SK-N-SH (cell line): ENCODE data around the gene DUSP6. TPM values are rescaled to one million over a fixed set of nuclear protein-coding genes. Genes with fewer than 3 reads are reported as not detected.

Source experiments
- CTCF ChIA-PET: fragments of 300-600, 350-600 bp; formaldehyde crosslinking; extraction: SDS; loops from one replicate; lab custom pipeline; 2021; lab: Yijun Ruan, JAX
- POLR2A ChIA-PET: fragments of 350-600 bp; sonication (Branson Sonifier 250); formaldehyde crosslinking; extraction: SDS; loops from one replicate; lab custom pipeline; 2020; ENCODE audit warnings: antibody characterized with exemption, inconsistent platforms; lab: Yijun Ruan, JAX
- DNase-seq: peaks from one replicate; pipeline ENCODE4 v3.0.0; 2012
- H2AFZ ChIP-seq: fragments of 200-600 bp; sonication (generic); 2 replicates; pipeline ENCODE4 v1.8.1; 2016; ENCODE audit warnings: antibody characterized with exemption, mild to moderate bottlenecking, low read depth
- H3F3A ChIP-seq: fragments of 200-600 bp; sonication (generic); replicated peaks from 2 replicates; pipeline ENCODE3; 2016; ENCODE audit warnings: antibody characterized with exemption, mild to moderate bottlenecking; ENCODE audit not compliant: insufficient read depth
- H3K27ac ChIP-seq, 2 experiments: fragments of 200-500 bp in 1 of 2; fragments of 200-600 bp in 1 of 2; sonication (Bioruptor generic) in 1 of 2; sonication (generic), shearing (Covaris generic) in 1 of 2; 2 replicates each; pipeline versions ENCODE4 v1.5.1 to v1.6.1; 2014 to 2016; ENCODE audit warnings: low read depth in 2 of 2, inconsistent platforms in 1 of 2, low read length in 1 of 2, mild to moderate bottlenecking in 1 of 2, mixed read lengths in 1 of 2
- H3K27me3 ChIP-seq: fragments of 200-600 bp; sonication (generic), shearing (Covaris generic); 2 replicates; pipeline ENCODE4 v1.6.1; 2016; ENCODE audit warnings: mixed run types; ENCODE audit not compliant: insufficient read depth
- H3K36me3 ChIP-seq, 2 experiments: fragments of 200-500 bp in 1 of 2; fragments of 200-600 bp in 1 of 2; sonication (Bioruptor generic) in 1 of 2; sonication (generic) in 1 of 2; replicated peaks in 1 of 2; 2 replicates each; pipeline versions ENCODE3 to v1.5.1; 2014 to 2016; ENCODE audit warnings: low read length in 1 of 2, mild to moderate bottlenecking in 1 of 2; ENCODE audit not compliant: insufficient read depth in 2 of 2, control insufficient read depth in 1 of 2
- H3K4me1 ChIP-seq, 2 experiments: fragments of 200-500 bp in 1 of 2; fragments of 200-600 bp in 1 of 2; sonication (Bioruptor generic) in 1 of 2; sonication (generic), shearing (Covaris generic) in 1 of 2; 2 replicates each; pipeline versions ENCODE4 v1.5.1 to v1.6.1; 2014 to 2016; ENCODE audit warnings: low read depth in 1 of 2, low read length in 1 of 2, mixed run types in 1 of 2; ENCODE audit not compliant: insufficient read depth in 2 of 2, control insufficient read depth in 1 of 2
- H3K4me2 ChIP-seq: fragments of 200-600 bp; sonication (generic), shearing (Covaris generic); 2 replicates; pipeline ENCODE4 v1.6.1; 2017; ENCODE audit warnings: mixed run types
- H3K4me3 ChIP-seq, 2 experiments: fragments of 200-500 bp in 1 of 2; fragments of 200-600 bp in 1 of 2; sonication (Bioruptor generic) in 1 of 2; sonication (generic), shearing (Covaris generic) in 1 of 2; 2 replicates each; pipeline versions ENCODE4 v1.5.1 to v1.8.1; 2014 to 2016; ENCODE audit warnings: low read depth in 2 of 2, inconsistent platforms in 1 of 2, low read length in 1 of 2, mild to moderate bottlenecking in 1 of 2, mixed read lengths in 1 of 2, moderate library complexity in 1 of 2
- H3K79me2 ChIP-seq: fragments of 200-600 bp; sonication (generic); 2 replicates; pipeline ENCODE4 v1.8.1; 2017; ENCODE audit warnings: mild to moderate bottlenecking; ENCODE audit not compliant: insufficient read depth
- H3K9ac ChIP-seq: fragments of 200-600 bp; sonication (generic); 2 replicates; pipeline ENCODE4 v1.6.1; 2017; ENCODE audit warnings: mixed run types
- H3K9me2 ChIP-seq: fragments of 200-600 bp; sonication (generic); 2 replicates; pipeline ENCODE4 v1.6.1; 2017; ENCODE audit warnings: mixed run types
- H3K9me3 ChIP-seq: fragments of 200-600 bp; sonication (generic); 2 replicates; pipeline ENCODE4 v1.6.1; 2017; ENCODE audit warnings: mixed run types, mild to moderate bottlenecking, moderate library complexity
- H4K20me1 ChIP-seq: fragments of 200-600 bp; sonication (generic); 2 replicates; pipeline ENCODE4 v1.6.1; 2017; ENCODE audit warnings: mild to moderate bottlenecking, mixed run types; ENCODE audit not compliant: insufficient read depth
- CHD2 ChIP-seq: fragments of 150-350 bp; IDR thresholded peaks from 2 replicates; pipeline ENCODE4 v1.6.1; 2018; ENCODE audit warnings: low read length; ENCODE audit not compliant: partially characterized antibody
- ELF1 ChIP-seq: IDR thresholded peaks from 2 replicates; pipeline ENCODE4 v1.4.0; 2012
- EP300 ChIP-seq, 2 experiments: IDR thresholded peaks; 2 replicates each; pipeline versions ENCODE4 v1.4.0 to v1.6.1; 2012; ENCODE audit warnings: borderline replicate concordance in 1 of 2, low read depth in 1 of 2, low read length in 1 of 2
- FOXJ3 ChIP-seq: sonication (generic); formaldehyde crosslinking; IDR thresholded peaks from 2 replicates; pipeline ENCODE4 v1.5.1; 2020; ENCODE audit warnings: mild to moderate bottlenecking, missing genetic modification reagents
- FOXM1 ChIP-seq: IDR thresholded peaks from 2 replicates; pipeline ENCODE4 v1.4.0; 2012; ENCODE audit warnings: low read depth, mild to moderate bottlenecking
- GABPA ChIP-seq: IDR thresholded peaks from 2 replicates; pipeline ENCODE4 v1.4.0; 2012; ENCODE audit warnings: low read depth, mild to moderate bottlenecking
- IRF3 ChIP-seq: fragments of 150-350 bp; IDR thresholded peaks from 2 replicates; pipeline ENCODE4 v1.6.1; 2016; ENCODE audit warnings: mild to moderate bottlenecking, low read depth, low read length
- JUND ChIP-seq: IDR thresholded peaks from 2 replicates; pipeline ENCODE4 v1.4.0; 2012
- MAX ChIP-seq: IDR thresholded peaks from 2 replicates; pipeline ENCODE4 v1.4.0; 2012; ENCODE audit warnings: low read depth
- MEF2A ChIP-seq: IDR thresholded peaks from 2 replicates; pipeline ENCODE4 v1.4.0; 2012; ENCODE audit warnings: low read depth, borderline replicate concordance
- NFIC ChIP-seq: IDR thresholded peaks from 2 replicates; pipeline ENCODE4 v1.4.0; 2012; ENCODE audit warnings: borderline replicate concordance
- NRF1 ChIP-seq: IDR thresholded peaks from 2 replicates; pipeline ENCODE4 v1.6.1; 2012; ENCODE audit warnings: low read depth, mild to moderate bottlenecking, low read length
- POLR2AphosphoS5 ChIP-seq: IDR thresholded peaks from 2 replicates; pipeline ENCODE4 v1.6.1; 2012; ENCODE audit warnings: low read depth, low read length
- RCOR1 ChIP-seq: fragments of 150-350 bp; IDR thresholded peaks from 2 replicates; pipeline ENCODE4 v1.6.1; 2017; ENCODE audit warnings: antibody characterized with exemption, low read length
- RFX5 ChIP-seq: IDR thresholded peaks from 2 replicates; pipeline ENCODE4 v1.6.1; 2012; ENCODE audit warnings: mild to moderate bottlenecking, improper control_type of control experiment, low read length
- RXRA ChIP-seq: IDR thresholded peaks from 2 replicates; pipeline ENCODE4 v1.4.0; 2012; ENCODE audit warnings: low read depth, mild to moderate bottlenecking, borderline replicate concordance
- SIN3A ChIP-seq: IDR thresholded peaks from 2 replicates; pipeline ENCODE4 v1.6.1; 2012; ENCODE audit warnings: low read depth, mild to moderate bottlenecking, low read length, moderate library complexity, borderline replicate concordance
- TAF1 ChIP-seq: IDR thresholded peaks from 2 replicates; pipeline ENCODE4 v1.6.1; 2012; ENCODE audit warnings: low read depth, mild to moderate bottlenecking, low read length, moderate library complexity, borderline replicate concordance
- TEAD4 ChIP-seq: IDR thresholded peaks from 2 replicates; pipeline ENCODE4 v1.4.0; 2012; ENCODE audit warnings: mild to moderate bottlenecking, borderline replicate concordance; ENCODE audit not compliant: insufficient read depth
- USF1 ChIP-seq: IDR thresholded peaks from 2 replicates; pipeline ENCODE4 v1.4.0; 2012; ENCODE audit warnings: low read depth, borderline replicate concordance
- YY1 ChIP-seq: IDR thresholded peaks from 2 replicates; pipeline ENCODE4 v1.4.0; 2012; ENCODE audit warnings: low read depth, mild to moderate bottlenecking
- ZBTB33 ChIP-seq: IDR thresholded peaks from 2 replicates; pipeline ENCODE4 v1.4.0; 2012; ENCODE audit warnings: low read depth, borderline replicate concordance
- WGBS: methylation state at CpG from one replicate; pipeline ENCODE4 v1.1.6; 2017; ENCODE audit warnings: low lambda C conversion rate; 5-methylcytosine and 5-hydroxymethylcytosine counted together
- polyA plus RNA-seq, 3 experiments: library from polyadenylated mRNA; depleted of rRNA; stranded (reverse); fragments of >200 nt; gene quantifications; 2 replicates each; pipeline ENCODE4 v1.2.3, GENCODE V29; 2012

The DUSP6 gene
- polyA plus RNA-seq, 1 of the 3 experiments (the other 2 are of a cell fraction), result 71.4 TPM

GRCh38 chr12:89327486-89328094 is 24.7 kb downstream of the DUSP6 start:
- POLR2A ChIA-PET, result no interaction called here
- no peak for TF ChIP-seq SIN3A
- no peak for TF ChIP-seq ELF1
- TF ChIP-seq ZBTB33, result no peak
- TF ChIP-seq IRF3, result no peak
- TF ChIP-seq EP300 (IDR thresholded peaks at IDR 0.05; ENCODE audit: borderline replicate concordance in 1 of 2, low read depth in 1 of 2, low read length in 1 of 2), result no peak
- TF ChIP-seq FOXJ3 (CRISPR knock-in tag), result no peak
- no peak for TF ChIP-seq NFIC
- TF ChIP-seq RXRA, result no peak
- no peak for TF ChIP-seq YY1
- TF ChIP-seq POLR2AphosphoS5, result no peak
- TF ChIP-seq RCOR1, result no peak
- no peak for TF ChIP-seq NRF1
- no peak for TF ChIP-seq JUND
- no peak for TF ChIP-seq TAF1
- no peaks in the 10 kb centered on the region for H3F3A ChIP-seq
- CTCF ChIA-PET, result no interaction called here
- H3K79me2 ChIP-seq, result no peaks in the 10 kb centered on the region
- no peaks in the 10 kb centered on the region for H3K36me3 ChIP-seq
- H3K4me2 ChIP-seq, result no peak overlapping the region
- H3K4me3 ChIP-seq, result no peak overlapping the region
- 83% methylated on average over 8 of the region's 8 CpGs for WGBS
- H3K9ac ChIP-seq, result no peak overlapping the region
- H3K27ac ChIP-seq, result no peak overlapping the region
- H3K4me1 ChIP-seq, result peaks cover 0 to 10% of the 10 kb centered on the region in 2 experiments; a peak in 3 of 4 replicates
- H3K27me3 ChIP-seq, result no peaks in the 10 kb centered on the region
- H4K20me1 ChIP-seq, result no peaks in the 10 kb centered on the region
- DNase-seq, result no peak
- H2AFZ ChIP-seq, result no peak overlapping the region
- peaks cover 4% of the 10 kb centered on the region; the same call in 1 of the 2 replicates for H3K9me3 ChIP-seq
- H3K9me2 ChIP-seq, result no peaks in the 10 kb centered on the region

- Histone ChIP-seq H3K9ac (no peak overlapping the region), H3K9me3 (peaks cover 4% of the 10 kb centered on the region; the same call in 1 of the 2 replicates), H2AFZ (no peak overlapping the region), H3K4me3 (no peak overlapping the region), H3K9me2 (no peaks in the 10 kb centered on the region), H3F3A (no peaks in the 10 kb centered on the region), H3K27me3 (no peaks in the 10 kb centered on the region), H3K4me1 (peaks cover 0 to 10% of the 10 kb centered on the region in 2 experiments; a peak in 3 of 4 replicates), H3K79me2 (no peaks in the 10 kb centered on the region), H4K20me1 (no peaks in the 10 kb centered on the region), H3K36me3 (no peaks in the 10 kb centered on the region), H3K4me2 (no peak overlapping the region), H3K27ac (no peak overlapping the region)
- 91% methylated on average over 9 of the region's 9 CpGs for WGBS
- ChIA-PET CTCF (interaction anchor here (0.8 to 1.2 kb wide), 3 partner anchors 28 to 239 kb away, joined by 3 to 4 read pairs (median 3); no protein-coding TSS in a partner anchor), POLR2A (no interaction called here)
- DNase-seq, result no peak
- no peak for TF ChIP-seq USF1
- TF ChIP-seq TEAD4, result no peak
- no peak for TF ChIP-seq GABPA
- TF ChIP-seq RCOR1, result no peak
- TF ChIP-seq MAX, result no peak
- no peak for TF ChIP-seq RFX5
- no peak for TF ChIP-seq CHD2
- TF ChIP-seq MEF2A, result no peak
- no peak for TF ChIP-seq ZBTB33
- TF ChIP-seq FOXM1, result no peak
Measured at GRCh38 chr12:89326239-89327040, 25.9 kb downstream of the DUSP6 start.
